Neuronal stem cell (in vitro differentiated cells): ENCODE measurements around the gene ANP32B.
A peak's percentile ranks its signal among the peaks of the same experiment; 100 is the strongest.

Source experiments
- DNase-seq: peaks from one replicate; pipeline ENCODE4 v3.0.0-alpha.2; 2013; ENCODE audit warnings: low spot score
- H2AFZ ChIP-seq: one replicate; pipeline ENCODE4 v1.6.1; 2013; ENCODE audit warnings: mild to moderate bottlenecking, low read length, inconsistent platforms
- H2AK5ac ChIP-seq: 2 replicates; pipeline ENCODE4 v1.6.1; 2013; ENCODE audit warnings: low read depth, mild to moderate bottlenecking, inconsistent platforms, low read length, moderate library complexity, mixed read lengths
- H2BK120ac ChIP-seq: 2 replicates; pipeline ENCODE4 v1.6.1; 2013; ENCODE audit warnings: low read depth, mild to moderate bottlenecking, inconsistent platforms, low read length, moderate library complexity, mixed read lengths
- H2BK12ac ChIP-seq: one replicate; pipeline ENCODE4 v1.6.1; 2013; ENCODE audit warnings: low read length, inconsistent platforms
- H2BK15ac ChIP-seq: 2 replicates; pipeline ENCODE4 v1.6.1; 2013; ENCODE audit warnings: mild to moderate bottlenecking, low read length, inconsistent platforms, mixed read lengths
- H2BK5ac ChIP-seq: one replicate; pipeline ENCODE4 v1.6.1; 2013; ENCODE audit warnings: inconsistent platforms, mild to moderate bottlenecking, low read length, moderate library complexity
- H3K14ac ChIP-seq: one replicate; pipeline ENCODE4 v1.6.1; 2013; ENCODE audit warnings: low read length, inconsistent platforms
- H3K18ac ChIP-seq: 2 replicates; pipeline ENCODE4 v1.6.1; 2013; ENCODE audit warnings: low read length, inconsistent platforms
- H3K23ac ChIP-seq: 2 replicates; pipeline ENCODE4 v1.6.1; 2013; ENCODE audit warnings: low read depth, mild to moderate bottlenecking, mixed read lengths, low read length, inconsistent platforms; ENCODE audit not compliant: poor library complexity
- H3K27ac ChIP-seq: replicated peaks from 3 replicates; pipeline ENCODE4 v1.5.1; 2013; ENCODE audit warnings: low read length, inconsistent platforms
- H3K27me3 ChIP-seq, 3 experiments: 2 replicates each; pipeline ENCODE4 v1.6.1; 2013; ENCODE audit warnings: low read length in 3 of 3, mild to moderate bottlenecking in 2 of 3, inconsistent platforms in 1 of 3, low read depth in 1 of 3, mixed read lengths in 1 of 3, moderate library complexity in 1 of 3; ENCODE audit not compliant: control insufficient read depth in 3 of 3, insufficient read depth in 3 of 3
- H3K36me3 ChIP-seq, 2 donors: replicated peaks in 1 of 2; 2 replicates each; pipeline ENCODE4 v1.6.1; 2013; ENCODE audit warnings: low read length in 2 of 2; ENCODE audit not compliant: control insufficient read depth in 2 of 2, insufficient read depth in 2 of 2
- H3K4ac ChIP-seq: 2 replicates; pipeline ENCODE4 v1.6.1; 2013; ENCODE audit warnings: inconsistent platforms, mild to moderate bottlenecking, low read length, moderate library complexity
- H3K4me1 ChIP-seq, 2 donors: 1 replicate in 1 of 2; 2 replicates in 1 of 2; pipeline ENCODE4 v1.6.1; 2013; ENCODE audit warnings: low read length in 2 of 2, low read depth in 1 of 2; ENCODE audit not compliant: control insufficient read depth in 2 of 2, insufficient read depth in 1 of 2
- H3K4me2 ChIP-seq: one replicate; pipeline ENCODE4 v1.6.1; 2013; ENCODE audit warnings: mild to moderate bottlenecking, low read length, inconsistent platforms; ENCODE audit not compliant: insufficient read depth, poor library complexity, severe bottlenecking
- H3K4me3 ChIP-seq, 2 donors: 2 replicates each; pipeline ENCODE4 v1.5.1; 2013; ENCODE audit warnings: low read length in 2 of 2, mild to moderate bottlenecking in 2 of 2, inconsistent platforms in 1 of 2, moderate library complexity in 1 of 2
- H3K79me1 ChIP-seq: one replicate; pipeline ENCODE4 v1.6.1; 2013; ENCODE audit warnings: low read depth, mild to moderate bottlenecking, inconsistent platforms, low read length, moderate library complexity
- H3K9ac ChIP-seq: one replicate; pipeline ENCODE4 v1.6.1; 2013; ENCODE audit warnings: mild to moderate bottlenecking, low read depth, low read length, inconsistent platforms; ENCODE audit not compliant: poor library complexity
- H3K9me3 ChIP-seq, 2 donors: replicated peaks in 1 of 2; 2 replicates each; pipeline versions ENCODE3 to v1.6.1; 2013; ENCODE audit warnings: low read length in 2 of 2, mild to moderate bottlenecking in 2 of 2, inconsistent platforms in 1 of 2, low read depth in 1 of 2, mixed read lengths in 1 of 2, moderate library complexity in 1 of 2; ENCODE audit not compliant: control insufficient read depth in 2 of 2, insufficient read depth in 1 of 2
- H4K8ac ChIP-seq: one replicate; pipeline ENCODE4 v1.6.1; 2013; ENCODE audit warnings: low read depth, mild to moderate bottlenecking, inconsistent platforms, low read length, moderate library complexity
- H4K91ac ChIP-seq: one replicate; pipeline ENCODE4 v1.6.1; 2013; ENCODE audit warnings: low read length, low read depth, mild to moderate bottlenecking, inconsistent platforms; ENCODE audit not compliant: poor library complexity
- WGBS, 2 donors: extraction: QIAGEN DNeasy Blood & Tissue Kit; methylation state at CpG; one replicate each; pipeline ENCODE4 v1.1.7; 2013; ENCODE audit warnings: missing lambda C conversion rate in 2 of 2, mixed read lengths in 1 of 2; ENCODE audit not compliant: insufficient read length in 2 of 2, insufficient replicate concordance in 1 of 2; ENCODE audit errors: extremely low coverage in 2 of 2; 5-methylcytosine and 5-hydroxymethylcytosine counted together

ANP32B gene

DNA sequence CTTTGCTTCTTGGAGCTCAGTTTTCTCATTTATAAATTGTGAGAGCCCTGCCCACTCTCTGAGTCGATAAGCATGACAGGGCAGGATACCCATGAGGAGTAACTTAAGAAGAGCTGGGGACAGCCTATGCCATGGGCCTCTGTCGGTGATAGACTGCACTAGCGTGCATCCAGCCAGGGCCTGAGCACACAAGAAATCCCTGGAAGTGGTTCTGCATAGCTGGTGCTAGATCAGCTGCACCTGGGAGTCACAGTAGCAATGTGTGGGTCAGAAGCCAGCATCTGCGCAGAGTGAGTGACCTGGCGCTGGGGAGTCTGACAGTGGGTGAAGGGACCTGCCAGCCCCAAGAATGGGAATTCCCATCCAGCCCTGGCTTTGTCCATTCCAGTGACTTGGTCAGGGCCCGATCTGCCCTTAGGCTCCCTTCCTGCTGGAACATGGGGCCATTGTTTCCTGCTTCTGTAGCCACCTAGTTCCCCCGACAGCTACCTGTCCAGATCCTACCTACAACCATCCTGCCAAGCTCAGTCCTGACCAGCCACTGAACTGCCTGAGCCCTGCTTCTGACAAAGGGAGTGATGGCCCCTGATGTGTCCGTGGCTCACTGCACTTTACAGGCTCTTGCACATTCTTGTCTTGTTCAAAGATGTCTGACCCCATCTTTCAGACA lies 37.5 kb downstream of the ANP32B start:
- Histone ChIP-seq H2BK5ac (no peak overlapping the region), H3K4me1 (no peaks in the 10 kb centered on the region), H3K9ac (no peak overlapping the region), H2BK120ac (no peak overlapping the region), H3K27ac (no peak overlapping the region), H3K27me3 (no peaks in the 10 kb centered on the region), H2AFZ (no peak overlapping the region), H2AK5ac (no peak overlapping the region), H2BK15ac (no peak overlapping the region), H4K91ac (no peak overlapping the region), H3K36me3 (peaks cover 12 to 53% of the 10 kb centered on the region in 2 donors), H3K4me2 (no peak overlapping the region), H3K14ac (no peak overlapping the region), H3K23ac (no peak overlapping the region), H3K4me3 (peak overlapping the region in 1 of 2 donors; percentile 20), H3K4ac (no peak overlapping the region), H3K18ac (no peak overlapping the region), H3K9me3 (peaks cover 0 to 4% of the 10 kb centered on the region in 2 donors), H3K79me1 (peaks cover 1% of the 10 kb centered on the region), H2BK12ac (no peak overlapping the region), H4K8ac (no peak overlapping the region)
- no peak for DNase-seq
- no CpG with 5 or more reads among the region's 8 CpGs for WGBS, 2 donors

DNA sequence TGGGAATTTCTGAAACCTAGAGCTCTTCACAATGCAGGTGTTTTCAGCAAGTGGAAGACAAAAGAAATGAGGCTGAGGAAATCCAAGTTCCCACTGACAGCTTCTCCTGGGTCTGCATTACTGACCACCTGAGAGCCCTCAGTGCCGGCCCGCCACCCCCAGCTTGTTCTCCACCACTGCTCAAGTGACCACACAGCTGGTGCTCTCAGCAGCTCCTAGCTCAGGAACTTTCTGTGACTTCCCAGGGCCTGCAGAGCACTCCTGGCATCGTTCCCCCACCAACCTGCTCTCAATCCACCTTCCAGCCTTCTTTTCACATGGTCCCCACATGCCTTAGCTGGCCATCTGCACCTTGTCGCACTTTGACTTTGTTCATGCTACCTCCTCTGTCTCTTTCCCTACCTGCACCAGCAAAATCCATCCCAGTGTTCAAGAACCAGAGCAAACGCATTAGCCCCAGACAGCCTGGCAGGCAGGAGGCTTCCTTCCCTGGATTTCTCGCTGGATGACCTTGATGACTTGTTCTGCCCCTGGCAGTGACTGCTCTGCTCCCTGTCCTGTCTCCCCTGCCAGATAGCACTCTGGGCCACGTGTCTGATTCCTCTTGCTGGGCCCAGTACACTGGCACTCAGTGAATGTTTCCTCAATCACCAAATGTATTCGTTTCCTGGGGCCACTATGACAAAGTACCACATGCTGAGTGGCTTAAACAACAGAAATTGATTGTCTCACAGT lies 38.3 kb downstream of the ANP32B start:
- no peak overlapping the region for H3K23ac ChIP-seq
- H3K4me2 ChIP-seq: no peak overlapping the region
- H4K8ac ChIP-seq: no peak overlapping the region
- H3K18ac ChIP-seq: no peak overlapping the region
- no peak overlapping the region for H2BK120ac ChIP-seq
- no peak overlapping the region for H3K9ac ChIP-seq
- no peak overlapping the region for H4K91ac ChIP-seq
- no peak overlapping the region for H2AFZ ChIP-seq
- H3K4me3 ChIP-seq: no peak overlapping the region
- no peak overlapping the region for H2BK5ac ChIP-seq
- no peaks in the 10 kb centered on the region for H3K79me1 ChIP-seq
- peaks cover 0 to 4% of the 10 kb centered on the region in 2 donors for H3K9me3 ChIP-seq
- H3K4ac ChIP-seq: no peak overlapping the region
- DNase-seq: no peak
- H3K4me1 ChIP-seq: no peaks in the 10 kb centered on the region
- no peak overlapping the region for H2BK15ac ChIP-seq
- H2BK12ac ChIP-seq: no peak overlapping the region
- no CpG with 5 or more reads among the region's 8 CpGs for WGBS, 2 donors
- H3K27me3 ChIP-seq: no peaks in the 10 kb centered on the region
- peaks cover 9 to 44% of the 10 kb centered on the region in 2 donors for H3K36me3 ChIP-seq
- no peak overlapping the region for H3K27ac ChIP-seq
- no peak overlapping the region for H2AK5ac ChIP-seq
- no peak overlapping the region for H3K14ac ChIP-seq

DNA sequence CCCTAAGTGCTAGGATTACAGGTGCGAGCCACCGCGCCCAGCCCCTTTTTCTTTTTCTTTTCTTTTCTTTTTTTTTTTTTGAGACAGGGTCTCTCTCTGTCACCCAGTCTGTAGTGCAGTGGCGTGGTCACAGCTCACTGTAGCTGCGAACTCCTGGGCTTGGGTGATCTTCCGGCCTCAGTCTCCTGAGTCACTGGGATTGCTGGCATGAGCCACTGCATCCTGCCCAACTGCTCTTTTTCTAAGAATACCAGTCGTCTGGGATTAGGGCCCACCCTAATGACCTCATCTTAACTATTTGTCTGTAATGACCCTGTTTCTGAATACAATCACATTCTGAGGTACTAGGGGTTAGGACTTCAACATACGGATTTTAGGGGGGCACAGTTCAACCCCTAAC lies 39.3 kb downstream of the ANP32B start:
- no peak for DNase-seq
- no peak overlapping the region for H3K23ac ChIP-seq
- H3K4me2 ChIP-seq: no peak overlapping the region
- H3K18ac ChIP-seq: no peak overlapping the region
- H3K4me1 ChIP-seq: no peaks in the 10 kb centered on the region
- no peaks in the 10 kb centered on the region for H3K27me3 ChIP-seq
- no CpG with 5 or more reads among the region's 8 CpGs for WGBS, 2 donors
- H2BK12ac ChIP-seq: no peak overlapping the region
- H3K27ac ChIP-seq: no peak overlapping the region
- H4K91ac ChIP-seq: no peak overlapping the region
- no peak overlapping the region for H3K9ac ChIP-seq
- no peak overlapping the region for H2AFZ ChIP-seq
- no peaks in the 10 kb centered on the region for H3K79me1 ChIP-seq
- H3K14ac ChIP-seq: no peak overlapping the region
- H3K9me3 ChIP-seq: peaks cover 0 to 4% of the 10 kb centered on the region in 2 donors
- no peak overlapping the region for H2BK5ac ChIP-seq
- no peak overlapping the region for H2BK120ac ChIP-seq
- H2AK5ac ChIP-seq: no peak overlapping the region
- H4K8ac ChIP-seq: no peak overlapping the region
- H3K4me3 ChIP-seq: no peak overlapping the region
- no peak overlapping the region for H2BK15ac ChIP-seq
- no peak overlapping the region for H3K4ac ChIP-seq
- H3K36me3 ChIP-seq: peaks cover 9 to 35% of the 10 kb centered on the region in 2 donors

DNA sequence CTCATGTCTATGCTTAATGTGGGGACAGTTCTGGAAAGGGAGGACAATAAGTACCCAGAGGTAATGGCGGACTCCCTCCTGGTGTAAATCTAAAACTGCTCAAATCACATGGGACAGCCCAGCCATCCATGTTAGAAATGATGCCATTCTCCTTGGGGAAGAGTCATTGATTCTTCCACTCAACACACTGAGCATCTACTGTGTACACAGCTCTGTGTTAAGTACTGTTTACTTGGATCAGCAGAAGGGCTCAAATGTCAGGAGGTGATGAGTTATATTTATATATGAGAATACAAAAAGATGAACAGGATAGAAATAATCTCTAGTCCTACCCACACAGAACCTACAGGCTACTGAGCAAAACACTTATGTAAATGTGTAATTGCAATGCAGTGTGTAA lies 41.6 kb downstream of the ANP32B start:
- no peak overlapping the region for H3K4me2 ChIP-seq
- H2BK5ac ChIP-seq: no peak overlapping the region
- peaks cover 0 to 4% of the 10 kb centered on the region in 2 donors for H3K9me3 ChIP-seq
- no peak overlapping the region for H4K8ac ChIP-seq
- H2BK12ac ChIP-seq: no peak overlapping the region
- no peak overlapping the region for H3K14ac ChIP-seq
- H3K36me3 ChIP-seq: peaks cover 1 to 13% of the 10 kb centered on the region in 2 donors
- WGBS, 2 donors: no CpG with 5 or more reads among the region's 1 CpG
- H2BK120ac ChIP-seq: no peak overlapping the region
- H3K4ac ChIP-seq: no peak overlapping the region
- no peaks in the 10 kb centered on the region for H3K79me1 ChIP-seq
- no peaks in the 10 kb centered on the region for H3K4me1 ChIP-seq
- no peak overlapping the region for H3K27ac ChIP-seq
- H3K27me3 ChIP-seq: no peaks in the 10 kb centered on the region
- no peak for DNase-seq
- H3K23ac ChIP-seq: no peak overlapping the region
- H3K4me3 ChIP-seq: no peak overlapping the region
- H3K18ac ChIP-seq: no peak overlapping the region
- H3K9ac ChIP-seq: no peak overlapping the region
- H2AK5ac ChIP-seq: no peak overlapping the region
- no peak overlapping the region for H2BK15ac ChIP-seq
- no peak overlapping the region for H4K91ac ChIP-seq
- H2AFZ ChIP-seq: no peak overlapping the region
